MM.1S (cell line): Measurements from ENCODE around the gene MOSMO.

Source experiments
- EZH2 ChIP-seq: fragments of 300-600 bp; sonication (generic); optimal IDR thresholded peaks from 2 replicates; pipeline ENCODE3; 2017; ENCODE audit warnings: low read depth, mild to moderate bottlenecking, antibody characterized with exemption, low read length, mixed read lengths
- EZH2phosphoT487 ChIP-seq: fragments of 300-600 bp; sonication (generic); IDR thresholded peaks from 2 replicates; pipeline ENCODE4 v1.6.1; 2018; ENCODE audit warnings: antibody characterized with exemption, low read length
- TF ChIP-seq, protein P1 (sequence below): fragments of 300-600 bp; sonication (generic); IDR thresholded peaks from 2 replicates; pipeline ENCODE4 v1.5.1; 2016; ENCODE audit warnings: antibody characterized with exemption, low read length, mixed read lengths

DNA sequence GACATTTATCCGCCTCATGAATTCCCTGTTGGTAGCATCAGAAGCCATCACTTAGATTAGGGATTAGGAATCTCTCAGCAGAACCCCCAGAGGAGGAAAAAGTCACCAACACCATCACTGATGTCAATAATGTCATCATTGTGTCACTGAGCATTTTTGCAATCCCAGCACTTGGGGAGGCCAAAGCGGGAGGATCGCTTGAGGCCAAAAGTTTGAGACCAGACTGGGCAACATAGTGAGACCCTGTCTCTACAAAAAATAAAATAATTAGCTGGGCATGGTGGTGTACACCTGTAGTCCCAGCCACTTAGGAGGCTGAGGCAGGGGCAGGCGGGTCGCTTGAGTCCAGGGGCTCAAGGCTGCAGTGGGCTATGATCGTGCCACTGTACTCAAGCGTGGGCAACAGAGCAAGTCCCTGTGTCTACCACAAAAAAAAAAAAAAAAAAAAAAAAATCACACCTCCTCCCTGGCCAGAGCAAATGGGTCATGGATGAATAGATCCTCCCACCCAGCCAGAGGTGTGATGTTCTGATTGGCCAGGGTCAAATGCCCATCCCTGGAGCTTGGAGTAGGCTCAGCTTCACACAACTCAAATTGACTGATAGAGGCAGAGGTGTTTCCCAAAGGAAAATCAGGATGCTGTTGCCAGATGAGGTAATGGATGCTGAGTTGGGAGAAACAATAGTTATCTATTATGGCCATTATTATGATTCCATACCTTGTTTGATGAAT lies 116.0 kb downstream of the MOSMO start:
- TF ChIP-seq, protein P1, sequence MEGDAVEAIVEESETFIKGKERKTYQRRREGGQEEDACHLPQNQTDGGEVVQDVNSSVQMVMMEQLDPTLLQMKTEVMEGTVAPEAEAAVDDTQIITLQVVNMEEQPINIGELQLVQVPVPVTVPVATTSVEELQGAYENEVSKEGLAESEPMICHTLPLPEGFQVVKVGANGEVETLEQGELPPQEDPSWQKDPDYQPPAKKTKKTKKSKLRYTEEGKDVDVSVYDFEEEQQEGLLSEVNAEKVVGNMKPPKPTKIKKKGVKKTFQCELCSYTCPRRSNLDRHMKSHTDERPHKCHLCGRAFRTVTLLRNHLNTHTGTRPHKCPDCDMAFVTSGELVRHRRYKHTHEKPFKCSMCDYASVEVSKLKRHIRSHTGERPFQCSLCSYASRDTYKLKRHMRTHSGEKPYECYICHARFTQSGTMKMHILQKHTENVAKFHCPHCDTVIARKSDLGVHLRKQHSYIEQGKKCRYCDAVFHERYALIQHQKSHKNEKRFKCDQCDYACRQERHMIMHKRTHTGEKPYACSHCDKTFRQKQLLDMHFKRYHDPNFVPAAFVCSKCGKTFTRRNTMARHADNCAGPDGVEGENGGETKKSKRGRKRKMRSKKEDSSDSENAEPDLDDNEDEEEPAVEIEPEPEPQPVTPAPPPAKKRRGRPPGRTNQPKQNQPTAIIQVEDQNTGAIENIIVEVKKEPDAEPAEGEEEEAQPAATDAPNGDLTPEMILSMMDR, result no peak
- TF ChIP-seq EZH2 (no peak), EZH2phosphoT487 (no peak)
